Upper lobe of left lung (tissue), 6 donors: Measurements from ENCODE around the gene CLPTM1L. TPM values are rescaled to one million over a fixed set of nuclear protein-coding genes. Genes with fewer than 3 reads are reported as not detected.
"Not testable (repeated sequence)": the region's sequence is repeated elsewhere in the genome, so short reads cannot be mapped to it uniquely, and the experiment has no call there.

Experiments used
- ATAC-seq, 2 donors: fragments of 200-7000 bp; cut with Tn5 transposase; one replicate each; pipeline ENCODE4 v1.9.1; 2022; ENCODE audit warnings: mild to moderate bottlenecking in 2 of 2, moderate library complexity in 2 of 2; ENCODE audit not compliant: low FRiP score in 2 of 2
- DNase-seq, 2 donors: peaks; one replicate each; pipeline ENCODE4 v3.0.0-alpha.2; 2019 to 2020
- H3K27ac ChIP-seq, 4 donors: fragments of 200-600 bp; sonication (generic); one replicate each; pipeline ENCODE4 v1.5.1; 2016 to 2019
- H3K27me3 ChIP-seq, 4 donors: fragments of 200-600 bp; sonication (generic); one replicate each; pipeline ENCODE4 v1.5.1; 2017 to 2019
- H3K36me3 ChIP-seq, 4 donors: fragments of 200-600 bp; sonication (generic); one replicate each; pipeline ENCODE4 v1.5.1; 2016 to 2019
- H3K4me1 ChIP-seq, 4 donors: fragments of 200-600 bp; sonication (generic); one replicate each; pipeline ENCODE4 v1.5.1; 2018 to 2019
- H3K4me3 ChIP-seq, 4 donors: fragments of 200-600 bp; sonication (generic); one replicate each; pipeline ENCODE4 v1.5.1; 2017 to 2019; ENCODE audit warnings: mild to moderate bottlenecking in 2 of 4, moderate library complexity in 1 of 4
- H3K9me3 ChIP-seq, 4 donors: fragments of 200-600 bp; sonication (generic); one replicate each; pipeline ENCODE4 v1.5.1; 2018 to 2019
- CTCF ChIP-seq, 6 experiments: fragments of 450-650 bp in 4 of 6; fragments of 200-600 bp in 2 of 6; sonication (generic) in 2 of 6; IDR thresholded peaks; one replicate each; pipeline ENCODE4 v1.5.1; 2016 to 2019; ENCODE audit warnings: antibody characterized with exemption in 6 of 6
- EP300 ChIP-seq, 4 donors: sonication (generic); formaldehyde crosslinking; IDR thresholded peaks; one replicate each; pipeline ENCODE4 v1.5.1; 2017; ENCODE audit warnings: antibody characterized with exemption in 4 of 4, control low read depth in 2 of 4
- POLR2A ChIP-seq, 4 donors: fragments of 450-650 bp; IDR thresholded peaks; one replicate each; pipeline ENCODE4 v1.5.1; 2016 to 2017; ENCODE audit warnings: antibody characterized with exemption in 4 of 4, mild to moderate bottlenecking in 2 of 4
- POLR2AphosphoS5 ChIP-seq, 2 donors: sonication (generic); formaldehyde crosslinking; IDR thresholded peaks; one replicate each; pipeline ENCODE4 v1.5.1; 2017; ENCODE audit warnings: antibody characterized with exemption in 2 of 2
- WGBS, 2 donors: methylation state at CpG; one replicate each; pipeline ENCODE4 v1.1.5; 2017 to 2018; 5-methylcytosine and 5-hydroxymethylcytosine counted together
- total RNA-seq, 6 donors: library from RNA; depleted of rRNA in 4 of 6; stranded (reverse); fragments of >200 nt in 4 of 6; gene quantifications; one replicate each; pipeline versions ENCODE4 v1.1.0 to v1.2.1, GENCODE V29; 2016 to 2021
- donor health status: DM: no; HTN: no; CAD: no; lungs with moderate emphysema.
- donor health status: DM: no; HTN: yes; CAD: no; lungs with severe emphysema.

CLPTM1L gene
- total RNA-seq, 6 donors from 2014 or later = 135 to 311 (median 204) TPM

GRCh38 chr5:1330847-1331831, 13.8 kb downstream of the CLPTM1L start:
- ATAC-seq (peak; percentile 38 to 39), DNase-seq (peak in 1 of 2 donors; percentile 78)

GRCh38 chr5:1330146-1330846, 14.6 kb downstream of the CLPTM1L start:
- peak overlapping the region; percentile 27 to 61 (median 37) for H3K27ac ChIP-seq
- no peaks in the 10 kb centered on the region for H3K9me3 ChIP-seq
- ATAC-seq (peak; percentile 59 to 88), DNase-seq (peak; percentile 59 to 69)
- H3K36me3 ChIP-seq = peaks cover 24 to 77% (median 60%) of the 10 kb centered on the region in 4 donors
- 82 to 84% methylated on average over 8 to 23 of the region's 23 CpGs for WGBS, 2 donors
- TF ChIP-seq EP300 (IDR thresholded peaks at IDR 0.05) (no peak), CTCF (IDR thresholded peaks at IDR 0.05) (no peak), POLR2A (IDR thresholded peaks at IDR 0.05) (no peak), POLR2AphosphoS5 (IDR thresholded peaks at IDR 0.05) (no peak)
- no peak overlapping the region for H3K4me3 ChIP-seq
- peaks cover 4 to 21% (median 14%) of the 10 kb centered on the region in 4 donors for H3K4me1 ChIP-seq
- no peaks in the 10 kb centered on the region for H3K27me3 ChIP-seq

More at GRCh38 chr5:1330847-1331831, 13.8 kb downstream of the CLPTM1L start:
- Histone ChIP-seq H3K27ac (peak overlapping the region; percentile 27 to 61 (median 37)), H3K4me3 (no peak overlapping the region), H3K9me3 (no peaks in the 10 kb centered on the region), H3K4me1 (peaks cover 4 to 21% (median 14%) of the 10 kb centered on the region in 4 donors), H3K27me3 (no peaks in the 10 kb centered on the region), H3K36me3 (peaks cover 29 to 77% (median 62%) of the 10 kb centered on the region in 4 donors)
- TF ChIP-seq CTCF (IDR thresholded peaks at IDR 0.05) (no peak), POLR2AphosphoS5 (IDR thresholded peaks at IDR 0.05) (no peak), EP300 (IDR thresholded peaks at IDR 0.05) (no peak), POLR2A (IDR thresholded peaks at IDR 0.05) (no peak)
- WGBS, 2 donors = 89 to 96% methylated on average over 17 to 29 of the region's 35 CpGs

GRCh38 chr5:1329111-1329579, 15.8 kb downstream of the CLPTM1L start:
- no peak for TF ChIP-seq POLR2AphosphoS5 (IDR thresholded peaks at IDR 0.05)
- no peak for TF ChIP-seq EP300 (IDR thresholded peaks at IDR 0.05)
- TF ChIP-seq CTCF (IDR thresholded peaks at IDR 0.05) = no peak
- no peak for TF ChIP-seq POLR2A (IDR thresholded peaks at IDR 0.05)
- Histone ChIP-seq H3K27ac (peak overlapping the region in 1 of 4 donors; percentile 12), H3K27me3 (no peaks in the 10 kb centered on the region), H3K36me3 (peaks cover 30 to 77% (median 60%) of the 10 kb centered on the region in 4 donors), H3K9me3 (no peaks in the 10 kb centered on the region), H3K4me1 (peaks cover 4 to 21% (median 14%) of the 10 kb centered on the region in 4 donors), H3K4me3 (no peak overlapping the region)
- DNase-seq (no peak), ATAC-seq (no peak)
- 97% methylated on average over 9 of the region's 9 CpGs; no CpG with 5 or more reads in 1 of the 2 donors for WGBS, 2 donors

GRCh38 chr5:1328237-1329110, 16.4 kb downstream of the CLPTM1L start:
- not testable (repeated sequence) for H3K4me3 ChIP-seq, DNase-seq, ATAC-seq, H3K9me3 ChIP-seq, H3K27me3 ChIP-seq
- H3K4me1 ChIP-seq = peaks cover 4 to 21% (median 14%) of the 10 kb centered on the region in 4 donors
- peak overlapping the region in 1 of 4 donors; percentile 12 for H3K27ac ChIP-seq
- H3K36me3 ChIP-seq = peaks cover 28 to 77% (median 60%) of the 10 kb centered on the region in 4 donors
- 78 to 85% methylated on average over 7 of the region's 7 CpGs for WGBS, 2 donors

- 50 to 67% methylated on average over 6 of the region's 6 CpGs for WGBS, 2 donors
- not testable (repeated sequence) for DNase-seq
Observed at GRCh38 chr5:1326901-1327756, 17.8 kb downstream of the CLPTM1L start.

GRCh38 chr5:1326532-1326875, 18.4 kb downstream of the CLPTM1L start:
- peak overlapping the region in 2 of 4 donors; percentile 3 to 19 for H3K27ac ChIP-seq
- H3K36me3 ChIP-seq = peaks cover 24 to 77% (median 68%) of the 10 kb centered on the region in 4 donors
- ATAC-seq, H3K27me3 ChIP-seq, H3K9me3 ChIP-seq, DNase-seq, H3K4me3 ChIP-seq: not testable (repeated sequence)
- WGBS, 2 donors = 76% methylated on average over 5 of the region's 5 CpGs
- peaks cover 4 to 19% (median 12%) of the 10 kb centered on the region in 4 donors for H3K4me1 ChIP-seq

More at GRCh38 chr5:1326901-1327756, 17.8 kb downstream of the CLPTM1L start:
- not testable (repeated sequence) for H3K27me3 ChIP-seq, H3K9me3 ChIP-seq, H3K4me3 ChIP-seq, ATAC-seq
- peaks cover 26 to 77% (median 68%) of the 10 kb centered on the region in 4 donors for H3K36me3 ChIP-seq
- peaks cover 4 to 20% (median 14%) of the 10 kb centered on the region in 4 donors for H3K4me1 ChIP-seq
- peak overlapping the region in 2 of 4 donors; percentile 3 to 19 for H3K27ac ChIP-seq
